SK-N-SH (cell line): ENCODE measurements around the gene MYB. TPM values are rescaled to one million over a fixed set of nuclear protein-coding genes. Genes with fewer than 3 reads are reported as not detected.

ENCODE experiments used
- CTCF ChIA-PET: fragments of 300-600, 350-600 bp; formaldehyde crosslinking; extraction: SDS; loops from one replicate; lab custom pipeline; 2021; lab: Yijun Ruan, JAX
- POLR2A ChIA-PET: fragments of 350-600 bp; sonication (Branson Sonifier 250); formaldehyde crosslinking; extraction: SDS; loops from one replicate; lab custom pipeline; 2020; ENCODE audit warnings: antibody characterized with exemption, inconsistent platforms; lab: Yijun Ruan, JAX
- DNase-seq: peaks from one replicate; pipeline ENCODE4 v3.0.0; 2012
- H2AFZ ChIP-seq: fragments of 200-600 bp; sonication (generic); 2 replicates; pipeline ENCODE4 v1.8.1; 2016; ENCODE audit warnings: antibody characterized with exemption, mild to moderate bottlenecking, low read depth
- H3F3A ChIP-seq: fragments of 200-600 bp; sonication (generic); replicated peaks from 2 replicates; pipeline ENCODE3; 2016; ENCODE audit warnings: antibody characterized with exemption, mild to moderate bottlenecking; ENCODE audit not compliant: insufficient read depth
- H3K27ac ChIP-seq, 2 experiments: fragments of 200-500 bp in 1 of 2; fragments of 200-600 bp in 1 of 2; sonication (Bioruptor generic) in 1 of 2; sonication (generic), shearing (Covaris generic) in 1 of 2; 2 replicates each; pipeline versions ENCODE4 v1.5.1 to v1.6.1; 2014 to 2016; ENCODE audit warnings: low read depth in 2 of 2, inconsistent platforms in 1 of 2, low read length in 1 of 2, mild to moderate bottlenecking in 1 of 2, mixed read lengths in 1 of 2
- H3K27me3 ChIP-seq: fragments of 200-600 bp; sonication (generic), shearing (Covaris generic); 2 replicates; pipeline ENCODE4 v1.6.1; 2016; ENCODE audit warnings: mixed run types; ENCODE audit not compliant: insufficient read depth
- H3K36me3 ChIP-seq, 2 experiments: fragments of 200-500 bp in 1 of 2; fragments of 200-600 bp in 1 of 2; sonication (Bioruptor generic) in 1 of 2; sonication (generic) in 1 of 2; replicated peaks in 1 of 2; 2 replicates each; pipeline versions ENCODE3 to v1.5.1; 2014 to 2016; ENCODE audit warnings: low read length in 1 of 2, mild to moderate bottlenecking in 1 of 2; ENCODE audit not compliant: insufficient read depth in 2 of 2, control insufficient read depth in 1 of 2
- H3K4me1 ChIP-seq, 2 experiments: fragments of 200-500 bp in 1 of 2; fragments of 200-600 bp in 1 of 2; sonication (Bioruptor generic) in 1 of 2; sonication (generic), shearing (Covaris generic) in 1 of 2; 2 replicates each; pipeline versions ENCODE4 v1.5.1 to v1.6.1; 2014 to 2016; ENCODE audit warnings: low read depth in 1 of 2, low read length in 1 of 2, mixed run types in 1 of 2; ENCODE audit not compliant: insufficient read depth in 2 of 2, control insufficient read depth in 1 of 2
- H3K4me2 ChIP-seq: fragments of 200-600 bp; sonication (generic), shearing (Covaris generic); 2 replicates; pipeline ENCODE4 v1.6.1; 2017; ENCODE audit warnings: mixed run types
- H3K4me3 ChIP-seq, 2 experiments: fragments of 200-500 bp in 1 of 2; fragments of 200-600 bp in 1 of 2; sonication (Bioruptor generic) in 1 of 2; sonication (generic), shearing (Covaris generic) in 1 of 2; 2 replicates each; pipeline versions ENCODE4 v1.5.1 to v1.8.1; 2014 to 2016; ENCODE audit warnings: low read depth in 2 of 2, inconsistent platforms in 1 of 2, low read length in 1 of 2, mild to moderate bottlenecking in 1 of 2, mixed read lengths in 1 of 2, moderate library complexity in 1 of 2
- H3K79me2 ChIP-seq: fragments of 200-600 bp; sonication (generic); 2 replicates; pipeline ENCODE4 v1.8.1; 2017; ENCODE audit warnings: mild to moderate bottlenecking; ENCODE audit not compliant: insufficient read depth
- H3K9ac ChIP-seq: fragments of 200-600 bp; sonication (generic); 2 replicates; pipeline ENCODE4 v1.6.1; 2017; ENCODE audit warnings: mixed run types
- H3K9me2 ChIP-seq: fragments of 200-600 bp; sonication (generic); 2 replicates; pipeline ENCODE4 v1.6.1; 2017; ENCODE audit warnings: mixed run types
- H3K9me3 ChIP-seq: fragments of 200-600 bp; sonication (generic); 2 replicates; pipeline ENCODE4 v1.6.1; 2017; ENCODE audit warnings: mixed run types, mild to moderate bottlenecking, moderate library complexity
- H4K20me1 ChIP-seq: fragments of 200-600 bp; sonication (generic); 2 replicates; pipeline ENCODE4 v1.6.1; 2017; ENCODE audit warnings: mild to moderate bottlenecking, mixed run types; ENCODE audit not compliant: insufficient read depth
- CHD2 ChIP-seq: fragments of 150-350 bp; IDR thresholded peaks from 2 replicates; pipeline ENCODE4 v1.6.1; 2018; ENCODE audit warnings: low read length; ENCODE audit not compliant: partially characterized antibody
- CTCF ChIP-seq: fragments of 200-600 bp; sonication (generic); IDR thresholded peaks from 2 replicates; pipeline ENCODE4 v1.6.1; 2017; ENCODE audit warnings: antibody characterized with exemption, mild to moderate bottlenecking, moderate library complexity
- EP300 ChIP-seq, 2 experiments: IDR thresholded peaks; 2 replicates each; pipeline versions ENCODE4 v1.4.0 to v1.6.1; 2012; ENCODE audit warnings: borderline replicate concordance in 1 of 2, low read depth in 1 of 2, low read length in 1 of 2
- EZH2phosphoT487 ChIP-seq: fragments of 200-600 bp; sonication (generic); IDR thresholded peaks from 2 replicates; pipeline ENCODE4 v1.6.1; 2017; ENCODE audit warnings: low read depth, mixed run types, mild to moderate bottlenecking, antibody characterized with exemption, moderate library complexity, borderline replicate concordance
- FOSL2 ChIP-seq: IDR thresholded peaks from 2 replicates; pipeline ENCODE4 v1.4.0; 2012; ENCODE audit warnings: low read depth, mild to moderate bottlenecking, moderate library complexity, borderline replicate concordance
- FOXM1 ChIP-seq: IDR thresholded peaks from 2 replicates; pipeline ENCODE4 v1.4.0; 2012; ENCODE audit warnings: low read depth, mild to moderate bottlenecking
- GABPA ChIP-seq: IDR thresholded peaks from 2 replicates; pipeline ENCODE4 v1.4.0; 2012; ENCODE audit warnings: low read depth, mild to moderate bottlenecking
- GATA2 ChIP-seq: sonication (generic); formaldehyde crosslinking; IDR thresholded peaks from 2 replicates; pipeline ENCODE4 v1.5.0; 2020; ENCODE audit warnings: mild to moderate bottlenecking, missing genetic modification reagents
- MAX ChIP-seq: IDR thresholded peaks from 2 replicates; pipeline ENCODE4 v1.4.0; 2012; ENCODE audit warnings: low read depth
- MEF2A ChIP-seq: IDR thresholded peaks from 2 replicates; pipeline ENCODE4 v1.4.0; 2012; ENCODE audit warnings: low read depth, borderline replicate concordance
- MXI1 ChIP-seq: IDR thresholded peaks from 2 replicates; pipeline ENCODE4 v1.6.1; 2012; ENCODE audit warnings: mild to moderate bottlenecking, low read depth, low read length, improper control_type of control experiment
- NFIC ChIP-seq: IDR thresholded peaks from 2 replicates; pipeline ENCODE4 v1.4.0; 2012; ENCODE audit warnings: borderline replicate concordance
- POLR2AphosphoS5 ChIP-seq: IDR thresholded peaks from 2 replicates; pipeline ENCODE4 v1.6.1; 2012; ENCODE audit warnings: low read depth, low read length
- RAD21 ChIP-seq: IDR thresholded peaks from 2 replicates; pipeline ENCODE4 v1.6.1; 2012; ENCODE audit warnings: mild to moderate bottlenecking, low read length
- RXRA ChIP-seq: IDR thresholded peaks from 2 replicates; pipeline ENCODE4 v1.4.0; 2012; ENCODE audit warnings: low read depth, mild to moderate bottlenecking, borderline replicate concordance
- SIN3A ChIP-seq: IDR thresholded peaks from 2 replicates; pipeline ENCODE4 v1.6.1; 2012; ENCODE audit warnings: low read depth, mild to moderate bottlenecking, low read length, moderate library complexity, borderline replicate concordance
- SMC3 ChIP-seq: IDR thresholded peaks from 2 replicates; pipeline ENCODE4 v1.6.1; 2012; ENCODE audit warnings: low read depth, low read length, improper control_type of control experiment
- TAF1 ChIP-seq: IDR thresholded peaks from 2 replicates; pipeline ENCODE4 v1.6.1; 2012; ENCODE audit warnings: low read depth, mild to moderate bottlenecking, low read length, moderate library complexity, borderline replicate concordance
- TEAD4 ChIP-seq: IDR thresholded peaks from 2 replicates; pipeline ENCODE4 v1.4.0; 2012; ENCODE audit warnings: mild to moderate bottlenecking, borderline replicate concordance; ENCODE audit not compliant: insufficient read depth
- WGBS: methylation state at CpG from one replicate; pipeline ENCODE4 v1.1.6; 2017; ENCODE audit warnings: low lambda C conversion rate; 5-methylcytosine and 5-hydroxymethylcytosine counted together
- polyA plus RNA-seq, 3 experiments: library from polyadenylated mRNA; depleted of rRNA; stranded (reverse); fragments of >200 nt; gene quantifications; 2 replicates each; pipeline ENCODE4 v1.2.3, GENCODE V29; 2012

Gene MYB
- polyA plus RNA-seq, 1 of the 3 experiments (the other 2 are of a cell fraction), result 0.85 TPM

- TF ChIP-seq CTCF (no peak), GABPA (no peak), RAD21 (no peak), TEAD4 (no peak)
- TF ChIP-seq, all 33 proteins: peak for 0
Observed at GRCh38 chr6:135189344-135189743, 8.2 kb downstream of the MYB start (continued).

GRCh38 chr6:135191508-135192255, 10.6 kb downstream of the MYB start:
- Histone ChIP-seq H4K20me1 (no peaks in the 10 kb centered on the region), H3K4me1 (no peaks in the 10 kb centered on the region; a peak in 1 of 4 replicates), H3K27ac (no peak overlapping the region), H3K79me2 (no peaks in the 10 kb centered on the region), H3K36me3 (peaks cover 4 to 17% of the 10 kb centered on the region in 2 experiments), H3K27me3 (no peaks in the 10 kb centered on the region), H3K9me3 (no peaks in the 10 kb centered on the region), H3K9me2 (no peaks in the 10 kb centered on the region), H3K4me2 (no peak overlapping the region), H3F3A (no peaks in the 10 kb centered on the region), H3K4me3 (no peak overlapping the region), H2AFZ (no peak overlapping the region), H3K9ac (no peak overlapping the region)
- WGBS, result 86% methylated on average over 10 of the region's 10 CpGs
- TF ChIP-seq POLR2AphosphoS5, result no peak
- ChIA-PET POLR2A (no interaction called here), CTCF (interaction anchor here (1.1 kb wide), 1 partner anchor 48 kb away, joined by 4 read pairs; no protein-coding TSS in a partner anchor)
- no peak for DNase-seq

GRCh38 chr6:135192256-135193174, 11.4 kb downstream of the MYB start:
- Histone ChIP-seq H3K27me3 (no peaks in the 10 kb centered on the region), H2AFZ (no peak overlapping the region), H3K9me2 (no peaks in the 10 kb centered on the region), H3K9me3 (no peaks in the 10 kb centered on the region), H3K4me2 (no peak overlapping the region), H4K20me1 (no peaks in the 10 kb centered on the region), H3K4me1 (no peaks in the 10 kb centered on the region; a peak in 1 of 4 replicates), H3K4me3 (no peak overlapping the region), H3K9ac (no peak overlapping the region), H3K79me2 (no peaks in the 10 kb centered on the region), H3F3A (no peaks in the 10 kb centered on the region), H3K27ac (no peak overlapping the region)
- no peak for DNase-seq
- 85% methylated on average over 13 of the region's 13 CpGs for WGBS
- POLR2A ChIA-PET, result no interaction called here
- no peak for TF ChIP-seq NFIC
- TF ChIP-seq GABPA, result no peak
- no peak for TF ChIP-seq SIN3A
- no peak for TF ChIP-seq TAF1
- no peak for TF ChIP-seq SMC3
- no peak for TF ChIP-seq FOSL2
- TF ChIP-seq MEF2A, result no peak
- TF ChIP-seq GATA2 (CRISPR knock-in tag), result no peak
- no peak for TF ChIP-seq MAX
- no peak for TF ChIP-seq TEAD4
- TF ChIP-seq CHD2, result no peak
- TF ChIP-seq MXI1, result no peak
- no peak for TF ChIP-seq FOXM1
- TF ChIP-seq EP300 (IDR thresholded peaks at IDR 0.05; ENCODE audit: borderline replicate concordance in 1 of 2, low read depth in 1 of 2, low read length in 1 of 2), result no peak
- TF ChIP-seq EZH2phosphoT487, result no peak
- no peak for TF ChIP-seq RXRA
- TF ChIP-seq, all 33 proteins: peak for 0
- CTCF ChIA-PET, result no interaction called here
- peaks cover 4 to 21% of the 10 kb centered on the region in 2 experiments for H3K36me3 ChIP-seq
